MM.1S (cell line): ENCODE results near the gene TIPRL.

Experiments used
- DNase-seq: peaks from one replicate; pipeline ENCODE4 v3.0.0-alpha.2; 2015
- H2AFZ ChIP-seq: fragments of 300-600 bp; sonication (generic); 2 replicates; pipeline ENCODE4 v1.6.0; 2016; ENCODE audit warnings: antibody characterized with exemption, low read length
- H3F3A ChIP-seq: fragments of 300-600 bp; sonication (generic); 2 replicates; pipeline ENCODE4 v1.6.1; 2016; ENCODE audit warnings: mild to moderate bottlenecking, antibody characterized with exemption, low read length, moderate library complexity, mixed read lengths; ENCODE audit not compliant: insufficient read depth
- H3K27ac ChIP-seq: fragments of 300-600 bp; sonication (generic); 2 replicates; pipeline ENCODE4 v1.5.1; 2016; ENCODE audit warnings: mild to moderate bottlenecking, low read length
- H3K27me3 ChIP-seq: fragments of 300-600 bp; sonication (generic); replicated peaks from 2 replicates; pipeline ENCODE4 v1.6.0; 2016; ENCODE audit warnings: low read length; ENCODE audit not compliant: insufficient read depth
- H3K36me3 ChIP-seq: fragments of 300-600 bp; sonication (generic); replicated peaks from 2 replicates; pipeline ENCODE4 v1.6.1; 2016; ENCODE audit warnings: mild to moderate bottlenecking, low read length, mixed read lengths; ENCODE audit not compliant: insufficient read depth
- H3K4me1 ChIP-seq: fragments of 300-600 bp; sonication (generic); 2 replicates; pipeline ENCODE4 v1.6.1; 2016; ENCODE audit warnings: low read length, mixed read lengths
- H3K4me2 ChIP-seq: fragments of 300-600 bp; sonication (generic); 2 replicates; pipeline ENCODE4 v1.6.0; 2016; ENCODE audit warnings: low read depth, low read length
- H3K4me3 ChIP-seq: fragments of 300-600 bp; sonication (generic); 2 replicates; pipeline ENCODE4 v1.5.1; 2016; ENCODE audit warnings: low read length, mixed read lengths
- H3K79me2 ChIP-seq: fragments of 300-600 bp; sonication (generic); 2 replicates; pipeline ENCODE4 v1.6.1; 2016; ENCODE audit warnings: mixed run types, low read length, mixed read lengths
- H3K9ac ChIP-seq: fragments of 300-600 bp; sonication (generic); 2 replicates; pipeline ENCODE4 v1.6.1; 2016; ENCODE audit warnings: low read length, mixed read lengths
- H3K9me2 ChIP-seq: fragments of 300-600 bp; sonication (generic); replicated peaks from 2 replicates; pipeline ENCODE4 v1.6.1; 2016; ENCODE audit warnings: mild to moderate bottlenecking, low read length, mixed read lengths; ENCODE audit not compliant: insufficient read depth
- H3K9me3 ChIP-seq: fragments of 300-600 bp; sonication (generic); replicated peaks from 2 replicates; pipeline ENCODE4 v1.6.1; 2016; ENCODE audit warnings: mild to moderate bottlenecking, low read length, mixed read lengths; ENCODE audit not compliant: insufficient read depth
- H4K20me1 ChIP-seq: fragments of 300-600 bp; sonication (generic); 2 replicates; pipeline ENCODE4 v1.6.1; 2016; ENCODE audit warnings: mild to moderate bottlenecking, low read length, moderate library complexity, mixed read lengths; ENCODE audit not compliant: insufficient read depth
- EZH2 ChIP-seq: fragments of 300-600 bp; sonication (generic); optimal IDR thresholded peaks from 2 replicates; pipeline ENCODE3; 2017; ENCODE audit warnings: low read depth, mild to moderate bottlenecking, antibody characterized with exemption, low read length, mixed read lengths
- EZH2phosphoT487 ChIP-seq: fragments of 300-600 bp; sonication (generic); IDR thresholded peaks from 2 replicates; pipeline ENCODE4 v1.6.1; 2018; ENCODE audit warnings: antibody characterized with exemption, low read length
- TF ChIP-seq, protein P1 (sequence below): fragments of 300-600 bp; sonication (generic); IDR thresholded peaks from 2 replicates; pipeline ENCODE4 v1.5.1; 2016; ENCODE audit warnings: antibody characterized with exemption, low read length, mixed read lengths

Gene TIPRL

DNA sequence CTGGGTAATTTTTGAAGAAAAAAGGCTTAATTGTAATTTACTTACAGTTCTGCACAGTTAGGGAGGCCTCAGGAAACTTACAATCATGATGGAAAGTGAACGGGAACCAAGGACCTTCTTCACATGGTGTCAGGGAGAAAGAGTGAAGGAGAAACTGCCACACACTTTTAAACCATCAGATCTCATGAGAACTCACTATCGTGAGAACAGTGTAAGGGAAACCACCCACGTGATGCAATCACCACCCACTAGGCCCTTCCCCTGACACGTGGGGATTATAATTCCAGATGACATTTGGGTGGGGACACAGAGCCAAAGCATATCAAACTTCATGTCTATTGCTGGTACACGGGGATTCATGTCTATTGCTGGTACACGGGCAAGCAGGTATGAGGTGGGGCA, 41.7 kb downstream of the TIPRL start:
- H3K27me3 ChIP-seq: no peaks in the 10 kb centered on the region
- no peak overlapping the region for H3K9ac ChIP-seq
- no peak overlapping the region for H3K27ac ChIP-seq
- no peaks in the 10 kb centered on the region for H3K36me3 ChIP-seq
- H2AFZ ChIP-seq: no peak overlapping the region
- no peaks in the 10 kb centered on the region for H4K20me1 ChIP-seq
- H3K4me3 ChIP-seq: no peak overlapping the region
- no peaks in the 10 kb centered on the region for H3F3A ChIP-seq
- H3K4me2 ChIP-seq: no peak overlapping the region
- no peaks in the 10 kb centered on the region for H3K9me2 ChIP-seq
- no peaks in the 10 kb centered on the region for H3K9me3 ChIP-seq
- DNase-seq: no peak
- H3K79me2 ChIP-seq: no peaks in the 10 kb centered on the region
- no peak for TF ChIP-seq EZH2
- TF ChIP-seq EZH2phosphoT487: no peak
- TF ChIP-seq, protein P1, sequence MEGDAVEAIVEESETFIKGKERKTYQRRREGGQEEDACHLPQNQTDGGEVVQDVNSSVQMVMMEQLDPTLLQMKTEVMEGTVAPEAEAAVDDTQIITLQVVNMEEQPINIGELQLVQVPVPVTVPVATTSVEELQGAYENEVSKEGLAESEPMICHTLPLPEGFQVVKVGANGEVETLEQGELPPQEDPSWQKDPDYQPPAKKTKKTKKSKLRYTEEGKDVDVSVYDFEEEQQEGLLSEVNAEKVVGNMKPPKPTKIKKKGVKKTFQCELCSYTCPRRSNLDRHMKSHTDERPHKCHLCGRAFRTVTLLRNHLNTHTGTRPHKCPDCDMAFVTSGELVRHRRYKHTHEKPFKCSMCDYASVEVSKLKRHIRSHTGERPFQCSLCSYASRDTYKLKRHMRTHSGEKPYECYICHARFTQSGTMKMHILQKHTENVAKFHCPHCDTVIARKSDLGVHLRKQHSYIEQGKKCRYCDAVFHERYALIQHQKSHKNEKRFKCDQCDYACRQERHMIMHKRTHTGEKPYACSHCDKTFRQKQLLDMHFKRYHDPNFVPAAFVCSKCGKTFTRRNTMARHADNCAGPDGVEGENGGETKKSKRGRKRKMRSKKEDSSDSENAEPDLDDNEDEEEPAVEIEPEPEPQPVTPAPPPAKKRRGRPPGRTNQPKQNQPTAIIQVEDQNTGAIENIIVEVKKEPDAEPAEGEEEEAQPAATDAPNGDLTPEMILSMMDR: no peak
- peaks cover 15% of the 10 kb centered on the region for H3K4me1 ChIP-seq

DNA sequence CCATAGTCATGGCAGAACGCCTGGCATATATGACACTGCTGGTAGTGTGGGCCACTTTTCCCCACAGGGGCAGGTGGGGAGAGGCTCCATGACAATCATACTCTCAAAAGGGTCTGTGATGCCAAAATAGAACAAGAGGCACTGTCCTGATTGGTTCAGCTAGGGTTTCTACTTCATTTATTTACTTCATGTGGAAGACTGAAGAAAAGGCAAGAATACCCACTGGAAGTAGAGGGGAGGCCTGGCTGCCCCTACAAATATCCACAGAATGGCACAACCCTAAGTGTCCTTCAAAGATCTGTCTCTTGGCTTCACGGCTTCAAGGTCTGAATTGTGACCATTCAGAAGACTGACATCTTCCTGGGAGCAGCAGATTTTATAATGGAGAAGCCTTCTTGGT, 42.5 kb downstream of the TIPRL start:
- Histone ChIP-seq H3K27ac (no peak overlapping the region), H3K9me2 (no peaks in the 10 kb centered on the region), H2AFZ (no peak overlapping the region), H3K79me2 (peaks cover 4% of the 10 kb centered on the region), H3F3A (no peaks in the 10 kb centered on the region), H3K4me1 (peaks cover 15% of the 10 kb centered on the region), H3K4me2 (no peak overlapping the region), H3K9ac (no peak overlapping the region), H3K36me3 (no peaks in the 10 kb centered on the region), H3K4me3 (no peak overlapping the region), H4K20me1 (no peaks in the 10 kb centered on the region), H3K9me3 (no peaks in the 10 kb centered on the region), H3K27me3 (no peaks in the 10 kb centered on the region)
- TF ChIP-seq, protein P1: no peak
- no peak for TF ChIP-seq EZH2phosphoT487
- no peak for TF ChIP-seq EZH2
- DNase-seq: no peak

DNA sequence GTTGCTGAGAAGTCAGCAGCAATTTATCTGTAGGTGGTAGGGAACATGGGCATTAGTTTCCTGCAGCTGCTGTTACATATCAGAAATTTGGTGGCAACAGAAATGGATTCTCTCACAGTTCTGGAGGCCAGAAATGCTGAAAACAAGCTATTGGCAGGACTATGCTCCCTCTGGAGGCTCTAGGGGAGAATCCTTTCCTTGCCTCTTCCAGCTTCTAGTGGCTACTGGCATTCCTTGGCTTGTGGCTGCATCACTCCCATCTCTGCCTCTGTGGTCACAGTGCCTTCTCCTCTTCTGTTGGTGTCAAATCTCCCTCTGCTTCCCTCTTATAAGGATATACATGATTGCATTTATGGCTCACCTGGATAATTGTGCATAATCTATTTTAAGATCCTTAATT, 44.5 kb downstream of the TIPRL start:
- H3K9ac ChIP-seq: no peak overlapping the region
- H3K4me1 ChIP-seq: peaks cover 25% of the 10 kb centered on the region
- peaks cover 6% of the 10 kb centered on the region for H4K20me1 ChIP-seq
- H2AFZ ChIP-seq: no peak overlapping the region
- no peaks in the 10 kb centered on the region for H3K27me3 ChIP-seq
- no peak for DNase-seq
- TF ChIP-seq, protein P1: no peak
- TF ChIP-seq EZH2phosphoT487 (no peak), EZH2 (no peak)
- H3K9me2 ChIP-seq: no peaks in the 10 kb centered on the region
- H3K27ac ChIP-seq: no peak overlapping the region
- H3F3A ChIP-seq: peaks cover 9% of the 10 kb centered on the region; the same call in 1 of the 2 replicates
- no peak overlapping the region for H3K4me2 ChIP-seq
- H3K9me3 ChIP-seq: no peaks in the 10 kb centered on the region
- H3K36me3 ChIP-seq: no peaks in the 10 kb centered on the region
- peaks cover 24% of the 10 kb centered on the region for H3K79me2 ChIP-seq
- no peak overlapping the region for H3K4me3 ChIP-seq
